ENCODE results near the gene TMEM235. TPM values are rescaled to one million over a fixed set of nuclear protein-coding genes. Genes with fewer than 3 reads are reported as not detected.
A peak's percentile ranks its signal among the peaks of the same experiment; 100 is the strongest.

TMEM235 gene
- total and polyA plus RNA-seq, 12 donors: not detected

DNA sequence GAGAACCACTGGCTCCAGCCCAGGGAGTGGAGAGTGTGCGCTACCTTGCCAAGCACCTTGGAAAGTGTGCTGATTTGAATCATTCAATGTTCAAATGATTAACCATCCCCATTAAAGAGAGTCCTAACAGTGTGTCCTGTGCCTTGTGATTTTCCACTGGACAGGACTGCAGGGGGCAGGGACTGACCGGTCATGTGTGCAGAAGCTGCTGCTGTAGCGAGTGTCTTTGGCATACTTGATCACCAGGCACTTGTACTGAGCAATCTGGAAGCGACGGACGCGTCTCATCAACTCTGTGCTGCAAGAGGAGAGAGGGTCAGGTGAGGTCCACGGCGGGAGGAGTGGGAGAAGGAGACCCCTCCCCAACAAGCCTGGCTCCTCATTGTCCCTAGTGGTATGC lies 46.6 kb upstream of the TMEM235 start:
- no peak for ATAC-seq
- intact Hi-C loops (cut with DNase I): loop anchor here in 2 of 10 donors (5.0 kb wide), 1 partner anchor 67 kb away; no protein-coding TSS in a partner anchor
- H3K36me3 ChIP-seq: peaks cover 0 to 11% (median 0%) of the 10 kb centered on the region in 9 donors
- peaks cover 3 to 43% (median 23%) of the 10 kb centered on the region in 9 donors for H3K4me1 ChIP-seq
- H3K4me3 ChIP-seq: no peak overlapping the region
- no peak for DNase-seq
- H3K27me3 ChIP-seq: no peaks in the 10 kb centered on the region
- 71 to 80% methylated on average over 9 of the region's 9 CpGs for WGBS, 2 donors
- H3K9me3 ChIP-seq: no peaks in the 10 kb centered on the region
- TF ChIP-seq, protein P1, sequence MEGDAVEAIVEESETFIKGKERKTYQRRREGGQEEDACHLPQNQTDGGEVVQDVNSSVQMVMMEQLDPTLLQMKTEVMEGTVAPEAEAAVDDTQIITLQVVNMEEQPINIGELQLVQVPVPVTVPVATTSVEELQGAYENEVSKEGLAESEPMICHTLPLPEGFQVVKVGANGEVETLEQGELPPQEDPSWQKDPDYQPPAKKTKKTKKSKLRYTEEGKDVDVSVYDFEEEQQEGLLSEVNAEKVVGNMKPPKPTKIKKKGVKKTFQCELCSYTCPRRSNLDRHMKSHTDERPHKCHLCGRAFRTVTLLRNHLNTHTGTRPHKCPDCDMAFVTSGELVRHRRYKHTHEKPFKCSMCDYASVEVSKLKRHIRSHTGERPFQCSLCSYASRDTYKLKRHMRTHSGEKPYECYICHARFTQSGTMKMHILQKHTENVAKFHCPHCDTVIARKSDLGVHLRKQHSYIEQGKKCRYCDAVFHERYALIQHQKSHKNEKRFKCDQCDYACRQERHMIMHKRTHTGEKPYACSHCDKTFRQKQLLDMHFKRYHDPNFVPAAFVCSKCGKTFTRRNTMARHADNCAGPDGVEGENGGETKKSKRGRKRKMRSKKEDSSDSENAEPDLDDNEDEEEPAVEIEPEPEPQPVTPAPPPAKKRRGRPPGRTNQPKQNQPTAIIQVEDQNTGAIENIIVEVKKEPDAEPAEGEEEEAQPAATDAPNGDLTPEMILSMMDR (IDR thresholded peaks at IDR 0.05): no peak
- H3K27ac ChIP-seq: no peak overlapping the region

DNA sequence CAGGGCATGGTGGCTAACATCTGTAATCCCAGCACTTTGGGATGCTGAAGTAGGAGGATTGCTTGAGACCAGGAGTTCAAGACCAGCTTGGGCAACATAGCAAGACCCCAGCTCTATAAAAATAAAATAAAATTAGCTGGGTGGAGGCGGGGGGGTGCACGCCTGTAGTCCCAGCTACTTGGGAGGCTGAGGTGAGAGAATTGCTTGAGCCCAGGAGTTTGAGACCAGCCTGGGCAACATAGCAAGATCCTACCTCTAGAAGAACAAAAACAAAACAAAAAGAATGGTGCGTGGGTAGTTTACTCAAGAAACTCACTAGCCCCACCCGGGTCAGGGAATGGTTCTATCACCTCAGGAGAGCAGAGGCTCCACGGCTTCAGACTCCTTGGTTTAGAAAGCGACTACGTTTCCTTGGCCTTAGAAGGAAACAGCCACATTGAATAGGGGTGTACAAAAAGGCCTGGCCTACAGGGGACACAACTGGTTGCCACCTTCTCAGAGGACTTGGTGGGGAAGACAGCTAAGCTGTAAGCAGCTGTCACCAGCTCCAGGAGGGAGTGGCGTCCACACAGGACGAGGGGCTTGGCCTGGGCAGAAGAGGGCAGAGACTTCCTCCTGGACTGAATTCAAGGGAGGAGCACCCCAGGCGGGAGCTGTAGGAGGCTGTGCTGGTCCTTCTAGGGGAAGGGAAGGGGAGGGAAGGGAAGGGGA lies 45.3 kb upstream of the TMEM235 start:
- Histone ChIP-seq H3K27ac (peak overlapping the region in 1 of 10 donors; percentile 33), H3K36me3 (peaks cover 0 to 13% (median 0%) of the 10 kb centered on the region in 9 donors), H3K9me3 (no peaks in the 10 kb centered on the region), H3K27me3 (no peaks in the 10 kb centered on the region), H3K4me1 (peaks cover 3 to 36% (median 19%) of the 10 kb centered on the region in 9 donors), H3K4me3 (peak overlapping the region in 4 of 10 donors; percentile 47 to 62 (median 53))
- intact Hi-C loops (cut with DNase I): loop anchor here in 2 of 10 donors (5.0 kb wide), 1 partner anchor 66 kb away; no protein-coding TSS in a partner anchor
- peak; percentile 13 to 47 (median 34) for ATAC-seq
- peak in 1 of 2 donors; percentile 47 for DNase-seq
- TF ChIP-seq, protein P1 (IDR thresholded peaks at IDR 0.05): no peak
- 53 to 56% methylated on average over 9 to 10 of the region's 10 CpGs for WGBS, 2 donors

- ATAC-seq (peak; percentile 97 to 99 (median 98)), DNase-seq (peak; percentile 96 to 98)
- intact Hi-C loops (cut with DNase I): loop anchor here in 2 of 10 donors (5.0 kb wide), 1 partner anchor 65 kb away; no protein-coding TSS in a partner anchor
- TF ChIP-seq, protein P1 (IDR thresholded peaks at IDR 0.05): peak; percentile 61 to 91 (median 86)
- Histone ChIP-seq H3K27me3 (no peaks in the 10 kb centered on the region), H3K27ac (peak within 1 kb of the TSS in 8 of 10 donors; percentile 7 to 84 (median 61)), H3K4me1 (peaks cover 3 to 36% (median 18%) of the 10 kb centered on the region in 9 donors), H3K9me3 (no peaks in the 10 kb centered on the region), H3K4me3 (peak within 1 kb of the TSS; percentile 29 to 62 (median 53)), H3K36me3 (peaks cover 0 to 21% (median 0%) of the 10 kb centered on the region in 9 donors)
- WGBS, 2 donors: 4% methylated on average over 57 of the region's 57 CpGs
Measured at GRCh38 chr17:78186692-78187595, 44.5 kb upstream of the TMEM235 start, which contains the start of the genes AFMID and TK1. Gene AFMID, plus strand, starts transcription at chr17:78187362. Its CDS starts 9 bp downstream, at chr17:78187371. Gene TK1, minus strand, starts transcription at chr17:78187052. Its CDS starts 58 bp downstream, at chr17:78186994.

- Histone ChIP-seq H3K4me1 (peaks cover 0 to 7% (median 0%) of the 10 kb centered on the region in 9 donors), H3K4me3 (no peak overlapping the region), H3K27ac (peak overlapping the region in 2 of 10 donors; percentile 10 to 20), H3K27me3 (no peaks in the 10 kb centered on the region), H3K36me3 (peaks cover 0 to 68% (median 6%) of the 10 kb centered on the region in 9 donors), H3K9me3 (no peaks in the 10 kb centered on the region)
- intact Hi-C loops (cut with DNase I): no loop called here
- 91 to 93% methylated on average over 5 of the region's 5 CpGs for WGBS, 2 donors
- TF ChIP-seq, protein P1 (IDR thresholded peaks at IDR 0.05): no peak
- ATAC-seq (no peak), DNase-seq (no peak)
Measured at GRCh38 chr17:78196716-78197115, 34.7 kb upstream of the TMEM235 start.
